GM21515 (cell line): ENCODE results near the gene SF3A1.

Source experiments
- ATAC-seq: cut with Tn5 transposase; IDR thresholded peaks from one replicate; pipeline ENCODE4 v1.9.1; 2021; ENCODE audit not compliant: unreplicated experiment

SF3A1 gene

GRCh38 chr22:30305906-30306626 is 50.6 kb downstream of the SF3A1 start:
- ATAC-seq, result no peak

DNA sequence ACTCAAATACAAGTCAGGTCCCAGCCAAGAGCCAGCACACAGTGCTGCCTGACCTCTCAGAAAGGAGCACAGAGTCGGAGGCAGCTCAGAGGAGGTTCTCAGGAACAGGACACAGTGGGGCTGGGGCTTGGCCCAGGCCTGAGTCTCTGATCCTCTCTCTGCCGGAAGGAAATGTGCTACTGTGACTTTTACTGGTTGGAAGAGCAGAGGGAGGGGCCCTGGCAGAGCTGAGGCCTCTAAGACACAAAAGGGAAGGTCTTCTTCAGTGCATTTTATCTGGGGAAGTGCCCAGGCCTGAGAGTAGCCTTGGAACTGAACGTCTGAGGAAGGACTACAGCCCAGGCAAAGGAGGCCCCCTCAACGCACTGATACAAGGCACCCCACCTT is 51.2 kb downstream of the SF3A1 start:
- ATAC-seq, result no peak

- ATAC-seq, result no peak
These were observed 52.0 kb downstream of the SF3A1 start for GRCh38 chr22:30304495-30305244.

- no peak for ATAC-seq
These were observed 53.9 kb downstream of the SF3A1 start for GRCh38 chr22:30302810-30303138.

DNA sequence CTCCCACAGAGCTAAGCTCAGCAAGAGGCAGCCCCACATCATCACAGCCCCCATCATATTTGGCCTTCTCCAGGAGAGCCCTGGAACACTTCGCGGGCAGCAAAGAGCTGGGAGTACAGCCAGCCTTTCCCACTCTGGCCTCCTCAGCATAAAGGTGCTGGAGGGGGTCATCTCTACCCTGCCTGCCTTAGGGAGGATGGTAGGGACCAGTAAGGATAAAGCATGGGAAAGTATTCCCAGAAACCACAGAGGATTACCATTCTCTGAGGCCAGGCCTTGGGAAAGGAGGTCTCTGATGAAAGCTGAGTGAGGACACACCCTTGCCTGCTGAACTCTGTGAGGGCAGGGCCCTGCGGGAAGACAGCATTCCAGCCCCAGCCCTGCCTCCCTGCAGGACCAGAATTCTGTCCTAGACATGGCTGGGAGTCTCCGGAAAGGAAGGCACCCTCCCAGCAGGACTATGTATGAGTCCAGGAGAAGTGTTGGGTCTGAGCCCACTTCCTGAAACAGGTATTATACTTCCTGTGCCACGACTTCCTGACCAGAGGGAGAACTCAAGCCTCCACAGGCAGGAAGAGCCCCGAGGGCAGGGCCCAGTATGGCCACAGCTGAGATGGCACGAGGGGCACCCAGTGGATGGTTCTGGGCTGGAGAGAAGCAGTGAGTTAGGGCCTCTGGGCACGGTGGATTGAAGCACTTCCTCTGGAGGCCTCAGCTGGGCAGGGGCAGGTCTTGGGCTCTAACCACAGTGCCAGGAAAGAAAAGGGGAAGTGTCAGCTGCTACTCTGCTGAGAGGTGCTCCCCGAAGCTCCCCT is 54.5 kb downstream of the SF3A1 start:
- no peak for ATAC-seq

DNA sequence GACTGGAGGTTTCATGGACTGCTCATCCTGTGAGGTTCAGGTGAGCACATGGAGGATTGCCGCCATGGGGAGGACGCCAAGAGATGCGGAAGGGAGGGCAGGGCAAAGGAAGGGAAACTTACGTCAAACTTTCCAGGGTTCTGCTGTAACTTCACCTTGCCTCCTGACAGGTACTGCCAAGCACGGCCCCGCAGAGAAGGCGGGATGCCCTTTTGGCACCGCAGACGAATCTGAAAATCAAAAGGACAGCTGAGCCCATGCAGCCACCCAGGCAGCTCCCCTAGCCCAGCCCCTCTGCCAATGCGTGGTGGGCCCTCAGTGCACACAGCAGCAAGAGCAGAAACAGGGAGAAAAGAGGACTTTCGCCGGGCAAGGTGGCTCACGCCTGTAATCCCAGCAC is 57.4 kb downstream of the SF3A1 start:
- no peak for ATAC-seq

DNA sequence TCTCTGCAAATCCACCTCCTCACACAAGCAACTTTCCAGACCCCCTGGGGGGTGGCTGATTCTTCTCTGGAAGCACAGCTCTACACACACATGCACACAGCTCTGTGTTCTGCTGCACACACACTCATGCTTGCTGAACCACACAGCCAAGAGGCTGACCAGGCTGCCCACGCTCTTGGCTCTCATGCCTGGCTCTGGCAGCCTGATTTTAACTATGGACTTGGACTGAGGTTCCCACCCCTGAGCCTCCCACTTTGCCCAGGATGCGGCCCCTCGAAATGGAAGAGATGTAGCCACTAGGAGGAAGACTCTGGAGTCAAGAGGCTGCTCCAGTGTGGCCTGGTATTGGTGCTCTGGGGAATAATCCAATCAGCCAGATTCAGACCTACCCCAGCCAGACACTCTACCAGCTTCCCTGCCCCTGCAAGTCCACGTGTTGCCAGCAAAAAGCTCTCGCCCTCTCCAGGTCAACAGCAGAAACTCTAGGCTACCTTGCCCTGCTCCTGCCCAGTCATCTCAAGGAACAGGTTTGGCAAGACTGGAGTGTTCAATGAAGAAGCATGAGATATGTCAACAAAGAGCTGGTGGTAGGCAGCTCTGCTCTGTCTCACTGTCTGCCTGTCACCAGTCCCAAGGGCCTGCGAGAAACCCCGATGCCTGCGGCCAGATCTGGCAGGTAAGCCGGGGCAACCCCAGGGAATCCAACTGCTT is 58.5 kb downstream of the SF3A1 start:
- no peak for ATAC-seq

- no peak for ATAC-seq
These were observed 59.3 kb downstream of the SF3A1 start for GRCh38 chr22:30297276-30297990.

DNA sequence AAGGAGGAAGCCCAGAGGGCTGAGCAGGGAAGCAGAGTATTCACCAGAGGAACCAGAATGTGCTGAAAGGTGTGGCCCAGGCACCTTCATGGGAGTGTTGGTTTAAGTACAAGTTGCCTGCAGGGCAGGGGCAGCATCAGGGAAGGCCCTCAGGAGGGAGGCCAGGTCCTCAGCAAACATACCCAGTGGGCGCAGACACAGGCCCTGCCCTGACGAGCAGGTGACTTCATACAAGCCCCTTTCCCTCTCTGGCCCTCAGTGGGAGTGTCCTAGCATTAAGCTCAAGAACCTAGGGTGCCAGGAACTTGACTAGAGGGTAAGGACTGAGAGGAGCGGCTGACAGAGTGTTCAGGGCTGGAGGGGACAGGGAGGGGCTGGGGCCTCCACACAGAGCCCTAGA is 59.9 kb downstream of the SF3A1 start:
- ATAC-seq, result no peak

- ATAC-seq, result no peak
These were observed 60.4 kb downstream of the SF3A1 start for GRCh38 chr22:30296324-30296723.

- ATAC-seq, result no peak
These were observed 61.1 kb downstream of the SF3A1 start for GRCh38 chr22:30295576-30295975.

- no peak for ATAC-seq
These were observed 61.9 kb downstream of the SF3A1 start for GRCh38 chr22:30294830-30295229.

- no peak for ATAC-seq
These were observed 62.6 kb downstream of the SF3A1 start for GRCh38 chr22:30294066-30294465.

GRCh38 chr22:30293026-30293425 is 63.7 kb downstream of the SF3A1 start:
- ATAC-seq, result no peak

DNA sequence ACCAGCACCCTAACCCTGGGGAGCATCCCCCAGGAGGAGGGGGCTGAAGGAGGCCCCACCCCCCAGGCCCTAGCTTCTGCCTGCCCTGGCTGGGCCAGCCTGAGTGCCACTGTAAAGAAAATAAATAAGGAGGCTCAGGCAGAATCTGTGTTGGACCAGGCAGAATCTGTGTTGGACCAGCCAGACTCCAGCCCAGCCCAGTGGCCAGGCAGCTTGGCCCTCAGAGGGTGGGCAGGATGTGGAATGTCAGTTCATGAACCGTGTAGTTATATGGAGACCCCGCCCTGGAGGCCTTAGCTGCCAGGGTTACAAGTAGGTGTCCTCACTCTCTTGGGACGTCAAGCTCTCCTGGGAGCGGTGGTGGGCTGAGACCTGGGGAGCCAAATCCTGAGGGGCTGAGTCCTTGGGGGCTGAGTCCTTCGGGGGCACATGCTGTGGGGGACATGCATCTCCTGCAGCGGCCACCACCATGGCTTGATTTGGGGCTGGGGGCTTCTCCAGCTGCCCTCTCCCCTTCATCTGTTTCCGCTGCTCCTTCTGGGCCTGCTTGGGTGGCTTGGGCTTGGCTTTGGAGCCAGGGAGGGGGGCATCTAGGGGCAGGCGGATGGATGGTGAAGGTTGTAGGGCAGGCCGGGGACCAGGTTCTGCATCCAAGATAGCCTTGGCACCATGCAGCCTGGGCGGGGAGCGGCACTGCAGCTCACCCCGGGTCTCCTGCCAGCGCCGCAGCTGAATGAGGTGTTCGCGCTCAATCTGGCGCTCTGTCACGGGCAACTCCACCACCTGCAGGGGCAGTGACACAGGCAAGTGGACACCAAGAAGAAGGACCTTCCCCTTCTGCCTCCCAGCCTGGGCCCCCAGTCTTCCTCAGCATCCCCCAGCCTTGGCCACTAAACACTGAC is 64.4 kb downstream of the SF3A1 start:
- ATAC-seq, result no peak

DNA sequence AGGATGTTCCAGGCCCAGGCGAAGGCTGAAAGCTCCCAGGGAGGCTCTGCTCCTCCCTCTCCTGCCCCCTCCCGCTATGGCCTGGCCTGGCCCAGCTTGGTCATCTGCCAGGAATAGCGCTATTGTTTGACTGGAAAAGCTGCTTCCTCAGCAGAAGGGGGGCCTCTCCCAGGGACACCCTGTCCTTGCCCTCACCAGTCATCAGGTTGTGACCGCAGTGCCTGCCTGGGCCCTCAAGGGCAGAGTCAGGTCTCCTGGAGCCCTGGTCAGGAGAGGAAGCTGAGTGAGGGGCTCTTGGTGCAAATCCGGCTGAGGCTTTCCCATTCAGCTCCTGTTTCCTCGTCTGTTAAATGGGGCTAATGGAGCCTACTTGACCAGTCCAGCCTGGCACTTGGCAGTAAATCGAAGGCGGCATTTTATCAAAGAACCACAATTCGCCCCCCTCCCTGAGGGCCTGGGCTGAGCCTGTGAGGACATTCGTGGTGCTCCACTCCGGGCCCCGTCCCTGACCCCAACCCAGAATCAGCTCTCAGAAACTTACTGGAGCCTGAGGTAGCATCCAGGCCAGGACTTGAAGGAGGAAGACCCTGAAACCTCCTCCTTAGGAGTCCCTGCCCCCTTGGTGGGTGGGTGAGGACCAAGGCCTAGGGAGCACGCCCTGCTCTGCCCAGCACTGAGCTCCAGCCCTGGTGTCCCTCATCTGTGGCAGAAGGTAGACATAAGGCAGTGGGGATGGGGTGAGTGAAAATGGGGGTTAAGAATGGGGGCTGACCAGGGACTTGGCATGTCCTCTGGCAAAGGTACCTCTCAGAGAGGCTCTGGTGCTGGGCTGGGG is 65.4 kb downstream of the SF3A1 start:
- ATAC-seq, result no peak

- ATAC-seq, result peak; percentile 4
These were observed 66.2 kb downstream of the SF3A1 start for GRCh38 chr22:30290342-30291057.

- ATAC-seq, result no peak
These were observed 66.7 kb downstream of the SF3A1 start for GRCh38 chr22:30289980-30290313.
